WERI-Rb-1 (cell line): ENCODE measurements around the gene MYOM1.
A peak's percentile ranks its signal among the peaks of the same experiment; 100 is the strongest.

Experiments
- DNase-seq: peaks from one replicate; pipeline ENCODE4 v3.0.0-alpha.2; 2020
- H3K27ac ChIP-seq: fragments of 250-450 bp; sonication (Bioruptor Pico); 2 replicates; pipeline ENCODE4 v1.5.1; 2020; ENCODE audit warnings: mild to moderate bottlenecking, moderate library complexity
- H3K27me3 ChIP-seq: fragments of 250-450 bp; sonication (Bioruptor Pico); 2 replicates; pipeline ENCODE4 v1.5.1; 2021; ENCODE audit warnings: mild to moderate bottlenecking, low read depth, moderate library complexity; ENCODE audit not compliant: insufficient read depth, severe bottlenecking
- H3K36me3 ChIP-seq: fragments of 250-450 bp; sonication (Bioruptor Pico); 2 replicates; pipeline ENCODE4 v1.5.1; 2020; ENCODE audit warnings: mild to moderate bottlenecking, moderate library complexity
- H3K4me3 ChIP-seq: 2 replicates; pipeline ENCODE4 v1.5.1; 2011; ENCODE audit warnings: low read depth, mild to moderate bottlenecking, control low read depth, low read length
- H3K9me3 ChIP-seq: fragments of 250-450 bp; sonication (Bioruptor Pico); 2 replicates; pipeline ENCODE4 v1.5.1; 2021; ENCODE audit warnings: mild to moderate bottlenecking, moderate library complexity; ENCODE audit not compliant: severe bottlenecking
- TF ChIP-seq, protein P1 (sequence below): IDR thresholded peaks from 2 replicates; pipeline ENCODE4 v1.5.1; 2011; ENCODE audit warnings: low read depth, mild to moderate bottlenecking, control low read depth, inconsistent platforms, low read length

MYOM1 gene

DNA sequence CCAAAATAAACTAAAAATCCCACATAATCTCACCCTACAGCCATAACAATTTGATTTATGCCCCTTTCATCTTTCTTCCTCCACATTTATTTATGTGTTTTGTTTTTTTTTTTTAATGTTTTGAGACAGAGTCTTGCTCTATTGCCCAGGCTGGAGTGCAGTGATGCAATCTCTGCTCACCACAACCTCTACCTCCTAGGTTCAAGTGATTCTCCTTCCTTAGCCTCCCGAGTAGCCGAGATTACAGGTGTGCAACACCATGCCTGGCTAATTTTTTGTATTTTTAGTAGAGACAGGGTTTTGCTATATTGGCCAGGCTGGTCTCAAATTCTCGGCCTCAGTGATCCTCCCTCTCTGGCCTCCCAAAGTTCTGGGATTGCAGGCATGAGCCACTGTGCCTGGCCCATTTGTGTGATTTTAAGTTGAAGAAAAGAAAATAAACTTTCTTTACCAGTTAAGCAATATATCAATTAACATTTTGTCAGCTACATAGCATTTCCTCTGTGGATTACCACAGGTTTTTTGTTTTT is 170.9 kb downstream of the MYOM1 start:
- Histone ChIP-seq H3K4me3 (no peak overlapping the region), H3K9me3 (peaks cover 2% of the 10 kb centered on the region), H3K27me3 (no peaks in the 10 kb centered on the region), H3K36me3 (no peaks in the 10 kb centered on the region), H3K27ac (no peak overlapping the region)
- DNase-seq: no peak
- TF ChIP-seq, protein P1, sequence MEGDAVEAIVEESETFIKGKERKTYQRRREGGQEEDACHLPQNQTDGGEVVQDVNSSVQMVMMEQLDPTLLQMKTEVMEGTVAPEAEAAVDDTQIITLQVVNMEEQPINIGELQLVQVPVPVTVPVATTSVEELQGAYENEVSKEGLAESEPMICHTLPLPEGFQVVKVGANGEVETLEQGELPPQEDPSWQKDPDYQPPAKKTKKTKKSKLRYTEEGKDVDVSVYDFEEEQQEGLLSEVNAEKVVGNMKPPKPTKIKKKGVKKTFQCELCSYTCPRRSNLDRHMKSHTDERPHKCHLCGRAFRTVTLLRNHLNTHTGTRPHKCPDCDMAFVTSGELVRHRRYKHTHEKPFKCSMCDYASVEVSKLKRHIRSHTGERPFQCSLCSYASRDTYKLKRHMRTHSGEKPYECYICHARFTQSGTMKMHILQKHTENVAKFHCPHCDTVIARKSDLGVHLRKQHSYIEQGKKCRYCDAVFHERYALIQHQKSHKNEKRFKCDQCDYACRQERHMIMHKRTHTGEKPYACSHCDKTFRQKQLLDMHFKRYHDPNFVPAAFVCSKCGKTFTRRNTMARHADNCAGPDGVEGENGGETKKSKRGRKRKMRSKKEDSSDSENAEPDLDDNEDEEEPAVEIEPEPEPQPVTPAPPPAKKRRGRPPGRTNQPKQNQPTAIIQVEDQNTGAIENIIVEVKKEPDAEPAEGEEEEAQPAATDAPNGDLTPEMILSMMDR: no peak

DNA sequence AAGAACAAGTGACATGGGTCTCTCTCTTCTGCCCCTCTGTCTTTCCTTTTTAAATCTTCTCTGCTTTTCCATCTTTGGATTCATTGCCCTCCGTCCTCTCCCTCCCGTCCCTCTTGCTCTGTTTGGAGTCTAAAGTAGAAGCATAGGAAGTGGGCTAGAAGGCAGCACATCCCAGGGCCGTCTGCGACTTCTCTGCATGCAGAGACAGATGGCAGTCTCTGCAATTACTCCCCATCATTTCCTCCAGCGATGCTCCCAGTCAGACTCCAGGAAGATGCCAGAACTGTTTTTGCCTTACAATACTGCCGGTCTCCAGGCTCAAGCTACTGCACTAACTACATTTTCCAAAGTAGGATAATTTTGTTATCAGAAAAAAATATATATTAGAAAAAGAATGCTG is 171.6 kb downstream of the MYOM1 start:
- no peak overlapping the region for H3K4me3 ChIP-seq
- H3K27ac ChIP-seq: no peak overlapping the region
- peak; percentile 24 for DNase-seq
- no peaks in the 10 kb centered on the region for H3K36me3 ChIP-seq
- no peaks in the 10 kb centered on the region for H3K27me3 ChIP-seq
- TF ChIP-seq, protein P1: no peak
- H3K9me3 ChIP-seq: peaks cover 2% of the 10 kb centered on the region

DNA sequence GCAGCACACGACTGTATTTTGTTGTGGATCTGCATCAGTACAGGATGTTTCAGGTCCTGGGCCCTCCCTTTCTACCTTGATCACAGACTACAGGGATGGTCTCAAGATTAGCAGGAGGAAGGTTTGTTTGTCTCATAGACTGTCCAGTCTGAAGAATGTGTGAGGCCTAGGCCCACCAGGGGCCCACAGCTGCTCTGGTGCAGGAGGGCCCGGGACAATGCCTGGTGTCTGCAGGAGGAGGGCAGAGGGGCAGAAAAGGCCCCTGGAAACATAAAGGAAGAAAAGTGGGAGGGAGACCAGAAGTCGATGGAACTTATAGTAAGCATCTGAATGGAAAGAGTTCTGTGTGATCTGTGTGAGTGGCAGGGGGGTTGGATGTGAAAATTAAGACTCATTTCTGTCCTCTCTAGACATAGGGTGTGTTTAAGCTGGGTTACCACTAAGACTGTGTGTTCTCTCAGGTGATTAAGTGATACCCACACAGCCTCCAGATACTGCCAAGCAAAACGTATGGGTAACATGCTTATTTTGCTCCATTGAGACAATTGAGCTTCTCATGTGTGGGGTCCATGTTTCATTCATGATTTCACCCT is 173.5 kb downstream of the MYOM1 start:
- no peaks in the 10 kb centered on the region for H3K36me3 ChIP-seq
- H3K27me3 ChIP-seq: no peaks in the 10 kb centered on the region
- H3K9me3 ChIP-seq: no peaks in the 10 kb centered on the region
- H3K4me3 ChIP-seq: no peak overlapping the region
- no peak overlapping the region for H3K27ac ChIP-seq
- TF ChIP-seq, protein P1: no peak
- no peak for DNase-seq

DNA sequence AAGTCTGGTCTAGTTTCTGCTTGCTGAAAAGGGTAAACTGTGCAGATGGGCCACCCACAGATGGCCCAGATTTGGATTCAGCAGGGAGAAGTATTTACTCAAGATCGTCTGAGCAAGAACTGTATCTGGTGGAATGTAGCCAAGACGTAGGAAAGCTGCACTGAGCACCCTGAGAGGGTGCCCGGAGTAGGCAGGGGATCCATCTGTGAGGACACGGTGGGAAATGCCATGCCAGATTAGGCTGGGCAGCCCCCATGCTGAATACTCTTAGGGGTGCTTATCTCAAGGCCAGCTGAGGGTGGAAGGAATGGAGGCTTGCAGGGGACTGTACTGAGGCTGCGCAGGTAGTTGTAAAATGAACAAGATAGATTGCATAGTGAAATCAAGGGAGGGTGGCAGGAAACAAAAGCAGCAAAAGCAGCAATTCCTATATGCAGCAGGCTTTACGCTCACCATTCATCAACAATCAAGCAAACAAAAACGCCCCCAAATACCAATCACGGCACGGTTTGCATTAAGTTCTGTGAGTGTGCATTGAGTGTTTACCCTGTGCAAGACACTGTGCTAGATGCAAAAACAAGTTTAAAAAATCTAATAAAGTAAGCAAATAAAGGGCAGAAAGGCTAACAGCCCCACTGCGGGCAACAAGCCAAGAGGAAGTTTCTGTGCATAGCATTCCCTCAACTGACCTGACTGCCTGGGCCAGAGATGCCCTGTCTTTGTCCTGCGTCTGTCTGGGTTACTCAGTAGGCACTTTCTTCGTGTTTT is 174.7 kb downstream of the MYOM1 start:
- no peaks in the 10 kb centered on the region for H3K27me3 ChIP-seq
- TF ChIP-seq, protein P1: no peak
- no peaks in the 10 kb centered on the region for H3K36me3 ChIP-seq
- no peak overlapping the region for H3K4me3 ChIP-seq
- H3K9me3 ChIP-seq: no peaks in the 10 kb centered on the region
- no peak overlapping the region for H3K27ac ChIP-seq
- DNase-seq: no peak

DNA sequence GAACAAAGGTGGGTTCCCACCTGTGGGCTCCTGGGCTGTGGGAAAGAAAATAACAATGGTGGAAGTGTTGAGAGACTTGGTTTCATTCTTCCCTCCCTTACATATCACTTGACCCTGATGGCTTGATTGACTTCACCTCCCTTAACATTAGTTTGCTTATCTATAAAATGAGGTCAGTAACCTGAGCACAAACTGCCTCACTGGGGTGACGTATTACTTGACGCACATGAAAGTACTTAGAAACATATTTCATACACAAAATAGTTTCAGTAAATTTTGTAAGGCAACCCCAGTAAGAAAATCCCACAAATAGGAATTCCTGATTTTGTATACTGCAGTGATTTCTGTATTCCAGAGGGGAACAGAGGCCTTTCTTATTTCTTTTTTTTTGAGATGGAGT is 177.4 kb downstream of the MYOM1 start:
- TF ChIP-seq, protein P1: no peak
- H3K27ac ChIP-seq: peak overlapping the region; percentile 54
- no peaks in the 10 kb centered on the region for H3K27me3 ChIP-seq
- H3K4me3 ChIP-seq: no peak overlapping the region
- no peaks in the 10 kb centered on the region for H3K9me3 ChIP-seq
- H3K36me3 ChIP-seq: no peaks in the 10 kb centered on the region
- no peak for DNase-seq

DNA sequence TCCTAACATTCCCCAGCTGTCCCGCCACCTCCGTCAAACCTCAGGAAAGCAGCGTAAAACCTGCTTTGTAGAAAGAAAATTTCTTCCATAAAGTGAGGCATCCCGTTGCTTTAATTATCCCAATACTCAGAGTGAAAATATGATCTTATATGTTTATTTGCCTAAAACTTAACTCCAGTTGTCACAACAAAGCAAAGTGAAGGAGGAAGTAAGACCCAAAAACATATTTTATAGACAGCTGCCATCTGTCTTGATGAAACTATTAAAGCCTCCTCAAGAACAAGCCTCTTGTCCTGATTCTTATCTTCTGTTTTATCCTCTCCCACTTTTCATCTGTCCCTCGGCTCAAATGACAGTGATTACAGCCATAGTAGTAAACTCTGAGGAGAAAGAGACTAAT is 177.9 kb downstream of the MYOM1 start:
- DNase-seq: no peak
- Histone ChIP-seq H3K27ac (peak overlapping the region; percentile 54), H3K36me3 (no peaks in the 10 kb centered on the region), H3K27me3 (no peaks in the 10 kb centered on the region), H3K4me3 (no peak overlapping the region), H3K9me3 (no peaks in the 10 kb centered on the region)
- TF ChIP-seq, protein P1: no peak
